Fibroblast of the conjunctiva (primary cell): Measurements from ENCODE around the gene BCL7A.

Experiments used
- DNase-seq: peaks from one replicate; pipeline ENCODE4 v3.0.0-alpha.2; 2010; ENCODE audit warnings: low read depth

BCL7A gene

DNA sequence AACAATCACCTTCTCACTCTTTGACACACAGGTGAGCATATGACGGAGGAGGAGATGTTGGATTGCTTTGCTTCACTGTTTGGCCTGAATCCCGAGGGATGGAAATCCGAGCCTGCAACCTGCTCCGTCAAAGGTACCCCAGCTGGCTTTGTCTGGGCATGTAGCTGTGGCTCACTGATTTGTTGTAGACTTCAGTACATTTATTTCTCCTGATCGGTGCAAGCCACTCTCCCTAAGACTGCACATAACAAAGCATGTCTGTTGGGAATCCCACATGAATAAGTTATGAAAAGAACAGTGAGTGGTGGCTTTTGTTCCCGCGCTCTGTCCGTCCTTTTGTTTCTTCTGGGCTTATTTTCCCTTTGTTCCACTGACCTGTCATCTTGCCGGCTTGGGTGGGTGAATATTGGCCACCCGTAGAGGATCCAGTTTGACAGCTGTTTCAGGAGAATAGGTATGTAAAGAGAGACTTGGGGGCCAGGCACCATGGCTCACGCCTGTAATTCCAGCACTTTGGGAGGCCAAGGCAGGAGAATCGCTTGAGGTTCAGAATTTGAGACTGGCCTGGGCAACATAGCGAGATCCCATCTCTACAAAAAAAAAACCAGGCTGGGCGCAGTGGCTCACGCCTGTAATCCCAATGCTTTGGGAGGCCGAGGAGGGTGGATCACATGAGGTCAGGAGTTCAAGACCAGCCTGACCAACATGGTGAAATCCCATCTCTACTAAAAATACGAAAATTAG is 20.0 kb upstream of the BCL7A start:
- DNase-seq: no peak

DNA sequence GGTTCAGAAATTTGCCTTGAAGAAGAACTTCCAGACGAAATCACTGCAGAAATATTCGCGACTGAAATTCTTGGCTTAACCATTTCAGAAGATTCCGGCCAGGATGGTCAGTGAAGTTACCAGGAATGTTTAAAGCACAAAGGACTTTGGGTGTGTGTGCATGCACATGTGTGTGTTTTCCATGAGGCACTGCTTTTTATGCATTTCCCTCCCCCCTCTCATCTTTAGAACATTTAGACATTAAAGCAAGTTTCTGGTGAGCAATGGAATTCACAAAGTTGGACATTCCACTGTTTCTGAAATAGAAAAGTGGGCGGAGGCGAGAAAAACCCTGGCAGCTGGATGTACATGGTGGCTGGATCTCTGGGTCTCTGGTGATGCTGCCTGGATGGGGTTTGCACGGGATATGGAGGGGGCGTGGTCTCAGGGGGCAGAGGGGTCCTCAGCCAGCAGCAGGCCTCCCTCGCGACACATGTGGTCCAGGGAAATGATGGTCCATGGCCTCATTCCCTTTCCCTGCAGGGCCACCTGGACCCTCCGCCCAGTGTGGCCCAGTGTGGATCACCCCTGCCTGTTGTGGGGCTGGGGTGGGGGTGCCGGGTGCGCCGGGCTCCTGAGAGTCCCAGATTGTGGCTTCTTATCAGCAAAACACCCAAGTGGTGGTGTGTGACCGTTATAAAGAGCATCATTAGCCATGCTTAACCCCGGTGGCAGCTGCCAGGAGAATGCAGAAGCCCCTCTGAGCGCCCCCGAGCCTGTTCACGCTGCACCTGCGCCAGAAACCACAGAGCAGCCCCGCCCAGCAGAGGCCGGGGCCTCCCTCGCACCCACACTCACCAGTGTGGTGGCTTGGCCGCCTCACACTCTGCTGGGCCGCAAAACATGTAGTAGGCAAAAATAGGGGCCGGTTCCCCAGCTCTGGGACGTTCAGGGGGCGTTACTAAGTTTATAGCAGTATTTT is 17.8 kb upstream of the BCL7A start:
- peak; percentile 20 for DNase-seq

GRCh38 chr12:122004633-122005071 is 17.0 kb upstream of the BCL7A start:
- no peak for DNase-seq

DNA sequence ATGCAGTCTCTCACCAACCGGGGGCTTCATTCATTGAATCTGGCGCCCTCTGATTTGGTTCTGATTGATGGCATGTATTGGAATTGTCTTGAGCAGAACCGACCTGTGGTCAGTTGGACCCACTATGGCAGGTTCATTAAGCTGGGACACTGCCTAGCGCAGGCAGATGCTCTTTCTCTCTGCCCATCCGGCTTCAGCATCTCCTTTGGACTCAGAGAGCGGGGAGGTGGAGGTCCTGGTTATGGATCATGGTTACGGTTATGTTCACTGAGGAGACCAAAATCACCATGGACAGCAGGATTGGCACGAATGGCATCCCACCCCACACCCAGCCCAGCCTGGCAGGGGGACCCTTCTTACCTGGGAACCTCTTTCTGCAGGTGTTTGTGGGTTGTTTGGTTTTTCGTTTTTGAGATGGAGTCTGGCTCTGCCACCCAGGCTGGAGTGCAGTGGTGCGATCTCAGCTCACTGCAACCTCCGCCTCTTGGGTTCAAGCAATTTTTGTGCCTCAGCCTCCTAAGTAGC is 16.4 kb upstream of the BCL7A start:
- DNase-seq: no peak

GRCh38 chr12:122006186-122006926 is 15.3 kb upstream of the BCL7A start:
- no peak for DNase-seq

GRCh38 chr12:122009741-122010140 is 11.9 kb upstream of the BCL7A start:
- DNase-seq: no peak

DNA sequence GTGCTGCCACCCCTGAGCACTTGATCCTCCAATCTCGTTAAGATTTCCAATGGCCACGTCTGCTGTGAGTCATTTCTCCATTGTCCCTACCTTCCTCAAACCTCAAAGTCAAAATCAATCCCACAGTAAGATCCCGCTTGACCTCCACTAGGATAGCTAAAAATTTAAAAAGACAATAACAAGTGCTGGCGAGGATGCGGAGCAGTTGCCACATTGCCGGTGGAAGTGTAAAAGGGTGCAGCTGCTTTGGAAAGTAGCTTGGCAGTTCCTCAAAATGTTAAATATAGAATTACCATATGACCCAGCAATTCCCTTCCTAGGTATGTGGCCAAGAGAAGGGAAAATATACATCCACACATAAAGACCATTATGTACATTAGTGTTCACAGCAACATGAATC is 9.5 kb upstream of the BCL7A start:
- DNase-seq: no peak

GRCh38 chr12:122013136-122013535 is 8.5 kb upstream of the BCL7A start:
- no peak for DNase-seq

GRCh38 chr12:122013791-122014590 is 7.7 kb upstream of the BCL7A start:
- DNase-seq: no peak

DNA sequence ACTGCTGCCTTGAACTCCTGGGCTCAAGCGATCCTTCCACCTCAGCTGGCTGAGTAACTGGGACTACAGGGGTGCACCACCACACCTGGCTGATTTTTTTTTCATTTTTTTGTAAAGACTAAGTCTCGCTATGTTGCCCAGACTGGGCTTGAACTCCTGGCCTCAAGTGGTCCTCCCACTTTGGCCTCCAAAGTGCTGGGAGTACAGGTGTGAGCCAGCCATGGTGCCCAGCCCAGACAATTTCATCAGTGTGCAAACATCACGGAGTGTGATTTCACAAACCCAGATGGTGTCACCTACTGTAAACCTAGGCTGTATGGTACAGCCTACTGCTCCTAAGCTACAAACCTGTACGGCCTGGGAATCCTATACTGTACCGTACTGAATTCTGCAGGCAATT is 6.9 kb upstream of the BCL7A start:
- DNase-seq: no peak

- DNase-seq: no peak
These were observed 3.2 kb upstream of the BCL7A start for GRCh38 chr12:122018457-122018856.

DNA sequence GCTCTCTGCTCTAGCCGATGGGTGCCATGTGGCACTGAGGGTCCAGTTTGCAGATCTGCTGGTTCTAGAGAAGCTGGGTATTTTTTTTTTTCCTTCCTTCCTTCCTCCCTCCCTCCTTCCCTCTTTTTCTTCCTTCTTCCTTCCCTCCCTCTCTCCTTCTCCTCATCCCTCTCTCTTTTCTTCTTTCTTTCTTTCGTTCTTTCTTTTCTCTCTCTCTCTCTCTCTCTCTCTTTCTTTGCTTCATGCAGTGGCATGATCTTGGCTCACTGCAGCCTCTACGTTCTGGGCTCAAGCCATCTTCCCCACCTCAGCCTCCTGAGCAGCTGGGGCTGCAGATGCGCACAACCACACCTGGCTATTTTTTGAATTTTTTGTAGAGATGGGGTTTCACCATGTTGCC is 2.7 kb upstream of the BCL7A start:
- no peak for DNase-seq

DNA sequence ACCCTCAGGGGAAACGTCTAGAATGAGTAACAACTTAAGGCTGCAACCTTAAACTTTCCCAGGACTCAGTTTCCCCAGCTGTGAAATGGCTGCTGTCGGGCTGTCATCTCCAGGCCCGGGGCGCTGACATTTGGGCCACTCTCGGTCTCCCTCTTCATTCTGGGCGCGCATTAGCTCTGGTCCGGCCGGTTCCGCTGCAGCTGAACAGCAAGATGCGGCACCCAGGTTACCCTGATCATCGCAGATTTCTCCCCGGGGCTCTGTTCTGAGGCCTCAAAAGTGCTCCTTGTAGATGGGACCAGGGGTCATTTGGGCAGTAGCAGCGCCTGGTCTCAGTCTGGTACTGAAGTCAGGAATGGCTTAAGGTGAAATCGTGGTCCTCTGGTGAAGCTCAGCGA is 890 bp upstream of the BCL7A start:
- DNase-seq: no peak

DNA sequence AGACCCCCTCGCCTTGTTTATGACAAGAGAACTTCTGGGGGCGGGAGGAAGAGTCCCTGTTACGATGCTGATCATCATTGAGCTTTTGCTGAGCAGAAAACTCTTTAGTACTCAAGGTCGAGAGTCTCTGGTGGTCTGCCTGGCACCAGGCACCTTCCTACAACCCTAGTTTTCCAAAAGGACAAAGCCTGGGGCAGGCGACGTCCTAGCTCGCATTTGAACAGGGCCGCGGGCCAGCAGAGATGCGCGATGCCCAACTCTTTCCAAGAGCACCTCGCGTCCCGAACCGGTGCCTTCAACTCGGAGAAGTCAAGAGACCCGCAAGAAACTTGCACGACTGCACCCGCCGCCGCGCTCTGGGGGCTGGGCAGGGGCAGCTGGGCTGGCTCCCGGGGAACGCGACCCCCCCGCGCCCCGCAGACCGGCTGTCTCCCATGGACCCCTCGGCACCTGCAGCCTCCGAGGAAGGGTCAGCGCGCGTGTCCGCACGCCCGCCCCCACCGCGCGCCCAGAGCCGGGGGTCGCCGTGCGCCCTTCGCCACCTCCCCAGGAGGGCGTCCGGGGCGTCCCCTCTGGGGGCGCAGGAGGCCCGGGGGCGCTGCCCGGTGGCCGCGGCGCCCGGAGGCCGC is 377 bp upstream of the BCL7A start:
- no peak for DNase-seq

DNA sequence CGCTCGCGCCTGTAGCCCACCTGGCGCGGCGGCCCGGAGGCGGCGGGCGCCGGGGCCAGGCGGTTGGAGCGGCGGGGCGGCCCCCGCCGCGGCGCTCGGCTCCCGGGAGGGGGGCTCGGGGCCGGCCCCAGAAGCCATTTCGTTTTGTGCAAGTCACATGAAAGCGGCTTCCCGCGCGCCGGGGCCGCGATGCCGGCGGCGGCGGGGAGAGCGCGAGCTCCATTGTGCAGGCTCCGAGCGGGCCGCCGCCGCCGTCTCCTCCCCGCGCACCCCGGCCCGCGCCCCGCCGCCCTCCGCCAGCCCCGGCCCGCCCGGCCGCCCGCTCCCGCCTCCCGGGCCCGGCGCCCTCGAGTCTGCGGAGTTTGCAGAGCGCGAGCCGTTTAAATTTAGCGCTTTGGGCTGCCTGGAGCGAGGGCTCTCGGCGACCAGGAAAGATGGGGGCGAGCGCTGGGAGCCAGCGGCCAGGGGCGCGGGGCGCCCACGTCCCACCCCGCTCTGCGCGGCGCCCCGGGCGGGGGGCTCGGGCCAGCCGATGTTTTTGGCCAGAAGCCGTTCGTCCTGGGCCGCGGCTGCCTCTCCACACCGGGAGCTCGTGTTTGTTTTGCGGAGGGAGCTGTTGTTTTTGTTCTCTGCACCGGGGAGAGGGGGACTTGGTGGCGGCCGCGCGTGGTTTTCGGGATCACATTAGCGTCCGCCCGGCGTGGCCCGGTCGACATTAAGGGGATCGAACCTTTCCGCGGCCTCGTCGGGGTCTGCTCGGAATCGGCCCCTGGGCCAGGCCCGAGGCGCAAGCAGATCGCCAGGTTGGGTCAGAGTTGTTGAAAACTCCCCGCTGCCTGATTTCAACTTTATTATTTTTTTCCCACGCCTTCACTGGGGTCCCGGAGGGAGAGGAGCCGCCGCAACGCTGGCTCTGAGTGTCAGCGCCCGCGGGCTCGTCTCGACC is 982 bp downstream of the BCL7A start:
- no peak for DNase-seq

DNA sequence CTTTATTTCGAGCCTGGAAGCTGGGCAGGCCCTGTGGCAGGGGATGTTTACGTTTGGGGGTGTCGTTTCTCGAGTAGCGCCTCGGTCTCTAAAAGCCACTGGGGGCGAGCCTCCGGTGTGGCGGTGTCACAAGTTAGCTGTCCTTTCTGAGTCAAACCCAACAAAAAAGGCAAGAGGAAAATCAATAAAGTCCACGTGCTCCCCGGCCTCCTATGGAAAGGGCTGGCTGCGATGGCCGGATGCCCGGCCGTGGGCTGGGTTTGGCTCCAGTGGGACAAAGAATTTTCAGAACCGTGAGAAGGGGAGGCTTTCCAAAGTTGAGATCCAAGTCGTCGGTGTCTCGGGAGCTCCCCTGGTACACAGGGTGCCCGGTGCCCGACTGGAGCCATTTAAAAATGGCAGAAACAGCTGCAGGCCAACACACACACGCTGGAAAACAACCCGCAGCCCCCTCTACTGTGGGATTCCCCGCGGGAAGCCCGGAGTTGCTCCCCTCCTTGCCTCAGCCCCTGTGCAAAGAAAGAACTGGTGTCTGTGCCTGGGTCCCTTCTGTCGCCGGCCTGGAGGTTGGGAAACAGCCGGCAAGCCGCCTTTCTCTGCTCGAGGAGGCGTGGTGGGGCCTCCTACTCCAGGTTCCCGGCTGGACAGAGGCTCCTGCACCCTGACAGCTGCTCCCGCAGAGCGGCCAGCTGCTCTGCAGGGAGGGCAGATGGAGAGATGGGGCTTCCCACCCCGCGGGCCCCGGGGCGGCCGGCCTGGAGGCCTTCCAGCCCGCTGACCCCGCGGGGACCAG is 1.9 kb downstream of the BCL7A start:
- DNase-seq: peak; percentile 28

GRCh38 chr12:122024132-122024785 is 2.6 kb downstream of the BCL7A start:
- no peak for DNase-seq

DNA sequence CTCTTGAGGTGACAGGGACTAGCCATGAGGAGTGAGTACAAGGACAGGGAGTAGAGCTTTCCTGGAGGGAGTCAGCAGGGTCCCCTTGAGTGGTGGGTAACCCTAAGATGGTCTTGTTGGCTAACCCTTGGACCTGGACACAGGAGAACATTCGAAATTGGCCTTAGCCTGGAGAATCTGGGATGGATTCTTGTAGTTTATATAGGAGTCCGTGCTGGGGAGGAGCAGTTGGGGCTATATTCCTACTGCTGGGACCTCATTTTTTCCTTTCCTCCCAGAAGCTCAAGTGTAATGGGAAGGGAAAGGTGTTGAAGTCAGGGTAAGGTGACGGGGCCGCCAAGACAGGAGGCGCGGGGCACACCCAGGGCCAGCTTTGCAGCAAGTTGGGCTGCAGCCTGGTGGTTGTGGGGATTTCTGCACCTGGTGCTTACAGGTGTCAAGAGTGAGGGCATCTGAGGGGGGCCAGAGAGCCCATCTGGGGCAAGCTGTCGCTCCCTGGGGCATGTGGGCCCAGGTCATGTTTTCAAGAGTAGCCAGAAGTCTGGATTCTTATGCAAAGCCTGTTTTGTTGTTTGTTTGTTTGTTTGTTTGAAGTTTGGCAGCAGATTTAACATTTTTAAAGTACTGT is 5.1 kb downstream of the BCL7A start:
- no peak for DNase-seq
